ENCODE measurements around the gene OR2L8.
"Not testable (repeated sequence)": the region's sequence is repeated elsewhere in the genome, so short reads cannot be mapped to it uniquely, and the experiment has no call there.

Gene OR2L8

DNA sequence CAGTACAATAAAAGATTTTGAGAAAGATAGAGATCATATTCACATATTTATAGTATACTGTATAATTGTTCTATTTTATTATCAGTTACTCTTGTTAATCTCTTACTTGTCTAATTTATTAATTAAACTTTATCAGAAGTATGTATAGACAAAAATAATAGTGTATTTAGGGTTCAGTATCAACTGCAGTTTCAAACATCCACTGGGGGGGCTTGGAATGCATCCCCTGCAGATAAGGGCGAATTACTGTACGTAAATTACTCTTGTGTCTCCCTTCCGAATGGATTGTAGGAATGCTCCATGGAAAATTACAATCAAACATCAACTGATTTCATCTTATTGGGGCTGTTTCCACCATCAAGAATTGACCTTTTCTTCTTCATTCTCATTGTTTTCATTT, at the start of gene OR2L8:
TSS of gene OR2L8 (plus strand) at position 301 of the 400 bp plus-strand sequence. CDS start at position 301, 0 bp downstream.
- no peak within 1 kb of the TSS for H3K27ac Mint-ChIP-seq
- no peak for ATAC-seq
- no peak within 1 kb of the TSS for H3K4me3 Mint-ChIP-seq

GRCh38 chr1:247904122-247904521, 44.5 kb upstream of the OR2L8 start:
- Mint-ChIP-seq H3K4me1 (peaks cover 18% of the 10 kb centered on the region), H3K9me3 (peaks cover 17% of the 10 kb centered on the region), H3K27me3 (peaks cover 10% of the 10 kb centered on the region), H3K36me3 (peaks cover 6% of the 10 kb centered on the region), H3K4me3 (no peak overlapping the region), H3K27ac (no peak overlapping the region)
- ATAC-seq = no peak

More for the DNA sequence above, at the start of gene OR2L8:
- Mint-ChIP-seq H3K27me3 (no peaks in the 10 kb centered on the region), H3K9me3 (peaks cover 8% of the 10 kb centered on the region), H3K4me1 (no peaks in the 10 kb centered on the region), H3K36me3 (no peaks in the 10 kb centered on the region)

GRCh38 chr1:247905181-247905580, 43.5 kb upstream of the OR2L8 start:
- H3K4me1 Mint-ChIP-seq = peaks cover 18% of the 10 kb centered on the region
- H3K27me3 Mint-ChIP-seq = peaks cover 10% of the 10 kb centered on the region
- no peak for ATAC-seq
- H3K9me3 Mint-ChIP-seq = peaks cover 17% of the 10 kb centered on the region
- H3K36me3 Mint-ChIP-seq = peaks cover 6% of the 10 kb centered on the region
- H3K4me3 Mint-ChIP-seq = no peak overlapping the region
- H3K27ac Mint-ChIP-seq = no peak overlapping the region

- Mint-ChIP-seq H3K9me3 (peaks cover 17% of the 10 kb centered on the region), H3K27me3 (peaks cover 10% of the 10 kb centered on the region), H3K27ac (peak overlapping the region; percentile 65), H3K4me1 (peaks cover 18% of the 10 kb centered on the region), H3K4me3 (peak overlapping the region; percentile 65), H3K36me3 (peaks cover 6% of the 10 kb centered on the region)
- no peak for ATAC-seq
Measured at GRCh38 chr1:247905910-247906503, 42.7 kb upstream of the OR2L8 start.

- peaks cover 18% of the 10 kb centered on the region for H3K4me1 Mint-ChIP-seq
- peak overlapping the region; percentile 74 for H3K4me3 Mint-ChIP-seq
- no peak for ATAC-seq
- peaks cover 10% of the 10 kb centered on the region for H3K27me3 Mint-ChIP-seq
- peaks cover 17% of the 10 kb centered on the region for H3K9me3 Mint-ChIP-seq
- H3K36me3 Mint-ChIP-seq = peaks cover 6% of the 10 kb centered on the region
- H3K27ac Mint-ChIP-seq = peak overlapping the region; percentile 65
Measured at GRCh38 chr1:247906504-247907047, 42.1 kb upstream of the OR2L8 start.

- Mint-ChIP-seq H3K9me3 (peaks cover 17% of the 10 kb centered on the region), H3K27ac (no peak overlapping the region), H3K4me1 (peaks cover 18% of the 10 kb centered on the region), H3K27me3 (peaks cover 10% of the 10 kb centered on the region), H3K4me3 (no peak overlapping the region), H3K36me3 (peaks cover 6% of the 10 kb centered on the region)
- no peak for ATAC-seq
Measured at GRCh38 chr1:247908766-247909165, 39.9 kb upstream of the OR2L8 start.

- no peak for ATAC-seq
- H3K27me3 Mint-ChIP-seq = no peaks in the 10 kb centered on the region
- H3K27ac Mint-ChIP-seq = no peak overlapping the region
- no peaks in the 10 kb centered on the region for H3K4me1 Mint-ChIP-seq
- H3K9me3 Mint-ChIP-seq = peaks cover 3% of the 10 kb centered on the region
- no peak overlapping the region for H3K4me3 Mint-ChIP-seq
- H3K36me3 Mint-ChIP-seq = no peaks in the 10 kb centered on the region
Measured at GRCh38 chr1:247913786-247914185, 34.9 kb upstream of the OR2L8 start.

DNA sequence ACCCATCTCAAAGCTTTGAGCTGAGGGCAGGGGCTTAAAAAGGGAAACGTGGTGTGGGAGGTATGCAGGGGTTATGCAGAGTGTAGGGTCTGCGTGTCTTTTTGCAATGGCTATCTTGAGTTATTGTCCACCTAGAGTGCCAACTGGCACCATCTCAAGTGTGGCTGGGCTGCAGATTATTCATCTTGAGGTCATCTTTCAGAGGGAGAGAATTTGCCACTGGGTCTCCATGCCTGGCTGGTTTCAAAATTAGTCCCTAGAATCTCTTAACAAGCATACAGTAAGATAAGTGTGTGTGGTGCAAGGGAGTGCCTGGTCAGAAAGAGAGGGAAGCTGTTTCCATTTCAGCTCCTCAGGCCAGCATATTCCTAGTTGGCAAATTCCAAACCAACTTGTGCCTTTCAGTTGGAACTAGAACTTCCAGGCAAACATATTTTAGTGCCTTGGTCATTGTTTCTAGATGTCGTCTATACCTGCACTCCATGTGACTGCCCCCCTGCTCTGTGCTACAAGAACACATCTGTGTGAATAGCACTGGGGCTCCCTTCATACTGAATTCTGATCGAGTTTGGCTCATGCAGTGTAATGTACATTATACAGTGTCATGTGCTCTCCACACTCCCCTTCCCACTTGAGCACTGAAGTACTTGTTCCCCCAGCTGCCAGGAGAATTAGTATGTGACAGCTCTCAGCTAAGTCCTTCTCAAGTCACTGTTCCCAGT, 33.6 kb upstream of the OR2L8 start:
- Mint-ChIP-seq H3K27ac (no peak overlapping the region), H3K4me3 (no peak overlapping the region), H3K9me3 (no peaks in the 10 kb centered on the region), H3K27me3 (no peaks in the 10 kb centered on the region), H3K4me1 (no peaks in the 10 kb centered on the region), H3K36me3 (no peaks in the 10 kb centered on the region)
- no peak for ATAC-seq

- no peaks in the 10 kb centered on the region for H3K4me1 Mint-ChIP-seq
- no peaks in the 10 kb centered on the region for H3K9me3 Mint-ChIP-seq
- no peak for ATAC-seq
- no peaks in the 10 kb centered on the region for H3K36me3 Mint-ChIP-seq
- no peak within 1 kb of the TSS for H3K27ac Mint-ChIP-seq
- H3K27me3 Mint-ChIP-seq = no peaks in the 10 kb centered on the region
- H3K4me3 Mint-ChIP-seq = no peak within 1 kb of the TSS
Measured at GRCh38 chr1:247919952-247920351, 28.7 kb upstream of the OR2L8 start, which contains the start of gene OR2T8. Gene OR2T8 (plus strand): TSS chr1:247920252. CDS start chr1:247921018, 766 bp downstream.

DNA sequence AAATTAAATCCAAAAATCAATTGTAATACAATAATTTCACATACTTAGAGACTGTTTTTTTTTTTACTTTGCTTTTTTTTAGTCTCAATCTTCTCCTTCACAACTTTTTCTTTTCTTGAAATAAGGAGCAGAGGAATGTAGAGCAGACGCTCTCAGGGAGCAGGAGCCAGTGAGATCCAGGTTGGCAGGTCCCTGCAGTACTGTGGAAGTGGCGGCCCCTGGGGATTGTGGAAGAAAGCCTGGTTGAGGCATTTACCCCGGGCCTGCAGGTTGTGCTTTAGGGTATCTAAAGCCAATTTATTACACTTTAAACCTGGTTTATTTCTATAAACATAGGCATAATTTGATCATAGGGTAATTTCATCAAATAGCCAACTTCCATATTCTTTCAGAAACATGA, 24.7 kb upstream of the OR2L8 start:
- Mint-ChIP-seq H3K27me3 (no peaks in the 10 kb centered on the region), H3K27ac (no peak overlapping the region), H3K9me3 (no peaks in the 10 kb centered on the region), H3K4me1 (no peaks in the 10 kb centered on the region), H3K36me3 (no peaks in the 10 kb centered on the region), H3K4me3 (no peak overlapping the region)
- ATAC-seq = no peak

DNA sequence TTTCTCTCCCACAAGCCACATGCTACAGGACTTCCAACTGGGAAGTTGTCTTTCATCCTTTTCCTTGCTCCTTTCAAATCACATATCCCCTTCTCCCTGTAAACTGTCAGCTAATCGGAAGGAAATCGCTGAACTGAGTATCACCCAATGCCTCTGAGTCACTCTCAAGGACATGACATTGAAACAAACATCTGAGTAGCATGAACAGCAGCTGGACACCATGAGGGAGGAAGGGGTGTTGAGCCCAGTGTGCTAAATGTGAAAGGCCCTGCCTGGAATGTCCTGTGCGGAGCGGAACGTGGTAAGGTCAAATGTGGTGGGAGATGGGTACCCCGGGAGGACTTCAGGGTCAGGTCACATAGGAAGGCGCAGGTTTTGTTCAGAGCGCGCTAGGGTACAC, 23.8 kb upstream of the OR2L8 start, which contains the start of gene OR2AJ1:
TSS of gene OR2AJ1 (plus strand) at position 22 of the 400 bp plus-strand sequence. CDS start 8,880 bp downstream, outside the sequence.
- H3K27me3 Mint-ChIP-seq = no peaks in the 10 kb centered on the region
- ATAC-seq = no peak
- no peaks in the 10 kb centered on the region for H3K4me1 Mint-ChIP-seq
- no peak within 1 kb of the TSS for H3K4me3 Mint-ChIP-seq
- H3K27ac Mint-ChIP-seq = no peak within 1 kb of the TSS
- no peaks in the 10 kb centered on the region for H3K36me3 Mint-ChIP-seq
- no peaks in the 10 kb centered on the region for H3K9me3 Mint-ChIP-seq

GRCh38 chr1:247933989-247934388, 14.7 kb upstream of the OR2L8 start:
- Mint-ChIP-seq H3K4me3 (no peak overlapping the region), H3K27ac (no peak overlapping the region), H3K27me3 (peaks cover 14% of the 10 kb centered on the region), H3K4me1 (no peaks in the 10 kb centered on the region), H3K9me3 (no peaks in the 10 kb centered on the region), H3K36me3 (no peaks in the 10 kb centered on the region)
- ATAC-seq = no peak

DNA sequence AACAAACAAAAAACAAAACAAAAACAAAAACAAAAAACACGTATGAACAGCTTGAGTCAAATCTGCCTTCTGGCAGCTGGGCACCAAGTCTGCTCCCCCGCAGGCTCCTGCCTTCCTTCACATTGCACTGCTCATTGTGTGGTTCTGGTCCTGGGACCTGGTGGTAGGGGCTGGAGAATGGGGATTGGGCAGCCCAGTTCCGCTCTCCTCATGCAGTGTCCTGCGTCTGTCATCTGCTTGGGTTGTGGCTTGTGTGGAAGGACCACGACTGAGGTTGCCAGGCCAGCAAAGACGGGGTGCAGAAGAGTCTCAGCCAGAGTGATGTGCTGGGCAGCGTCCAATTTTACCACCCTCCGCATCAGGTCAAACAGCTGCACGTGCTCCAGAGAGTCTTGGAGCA, 12.9 kb upstream of the OR2L8 start:
- H3K27me3 Mint-ChIP-seq = peaks cover 14% of the 10 kb centered on the region
- no peaks in the 10 kb centered on the region for H3K4me1 Mint-ChIP-seq
- no peak overlapping the region for H3K27ac Mint-ChIP-seq
- no peak for ATAC-seq
- no peaks in the 10 kb centered on the region for H3K9me3 Mint-ChIP-seq
- no peak overlapping the region for H3K4me3 Mint-ChIP-seq
- H3K36me3 Mint-ChIP-seq = no peaks in the 10 kb centered on the region

DNA sequence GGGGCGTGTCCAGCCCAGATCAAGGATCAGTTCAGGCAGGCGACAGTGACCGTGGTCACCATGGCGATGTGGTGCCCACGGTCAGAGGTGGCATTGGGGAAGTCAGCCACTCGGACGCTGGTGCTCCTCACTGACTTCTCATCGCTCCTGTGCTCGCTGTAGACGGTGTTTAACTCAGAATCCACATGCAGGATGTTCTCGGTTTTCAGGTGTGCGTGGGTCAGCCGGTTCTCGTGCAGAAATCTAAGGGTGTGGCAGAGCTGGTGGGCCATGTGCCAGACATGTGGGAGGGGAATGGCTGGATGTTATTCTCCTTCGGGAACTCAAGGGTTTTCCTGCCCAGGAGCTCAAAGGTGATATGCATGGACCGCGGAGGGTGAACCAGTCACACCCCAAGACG, 12.2 kb upstream of the OR2L8 start:
- Mint-ChIP-seq H3K27me3 (peaks cover 8% of the 10 kb centered on the region), H3K9me3 (no peaks in the 10 kb centered on the region), H3K27ac (no peak overlapping the region), H3K4me3 (no peak overlapping the region), H3K36me3 (no peaks in the 10 kb centered on the region), H3K4me1 (no peaks in the 10 kb centered on the region)
- no peak for ATAC-seq

GRCh38 chr1:247936965-247937734, 11.5 kb upstream of the OR2L8 start:
- not testable (repeated sequence) for H3K27ac Mint-ChIP-seq, H3K4me1 Mint-ChIP-seq, H3K9me3 Mint-ChIP-seq, H3K36me3 Mint-ChIP-seq, H3K27me3 Mint-ChIP-seq
- ATAC-seq = peak; percentile 96
- H3K4me3 Mint-ChIP-seq = peak overlapping the region; percentile 77
